ENCODE results near the gene MFSD2A.

DNA sequence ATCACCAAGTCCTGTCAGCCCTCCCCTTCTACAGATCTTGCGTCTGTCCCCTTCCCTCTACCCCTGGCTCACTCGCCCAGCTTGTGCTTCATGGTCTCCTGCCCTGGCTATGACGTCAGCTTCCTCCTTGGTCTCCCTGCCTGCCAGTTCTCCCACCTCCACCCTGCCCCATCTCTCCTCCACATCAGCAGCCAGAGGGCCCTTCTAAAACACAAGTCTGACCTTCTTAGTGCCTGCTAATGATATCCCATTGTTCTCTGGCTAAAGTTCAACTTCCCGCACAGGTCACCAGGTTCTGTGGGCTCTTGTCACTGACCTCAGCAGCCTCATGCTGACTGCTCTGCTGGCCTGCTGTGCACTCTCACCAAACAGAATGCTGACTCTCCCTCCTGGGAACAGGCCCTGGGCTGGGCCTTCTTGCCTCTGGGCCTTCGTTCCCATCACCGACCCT is 28.6 kb upstream of the MFSD2A start:
- TF ChIP-seq EZH2 (IDR thresholded peaks at IDR 0.05; ENCODE audit: insufficient read depth, low read length) = no peak
- no peak for TF ChIP-seq CTCF (IDR thresholded peaks at IDR 0.05; ENCODE audit: insufficient read depth, low read depth, low read length)

All from astrocyte (in vitro differentiated cells and primary cell).